Liver (tissue), 3 donors: ENCODE results near the gene CEPT1.

Experiments used
- JUND ChIP-seq, 2 donors: IDR thresholded peaks; 2 replicates each; pipeline ENCODE4 v1.6.1; 2016; ENCODE audit warnings: antibody characterized with exemption in 2 of 2
- RAD21 ChIP-seq, 2 donors: IDR thresholded peaks; 2 replicates each; pipeline ENCODE4 v1.6.1; 2016; ENCODE audit warnings: antibody characterized with exemption in 2 of 2, mild to moderate bottlenecking in 2 of 2
- TAF1 ChIP-seq: conservative IDR thresholded peaks from 2 replicates; pipeline ENCODE4 v1.6.1; 2016; ENCODE audit warnings: antibody characterized with exemption, mild to moderate bottlenecking
- YY1 ChIP-seq: IDR thresholded peaks from 2 replicates; pipeline ENCODE4 v1.6.1; 2016; ENCODE audit warnings: antibody characterized with exemption, mild to moderate bottlenecking
- TF ChIP-seq, protein P1 (sequence below): fragments of 150-350 bp; IDR thresholded peaks from 2 replicates; pipeline ENCODE4 v1.5.1; 2017; ENCODE audit warnings: improper control_type of control experiment, low read depth, low read length; ENCODE audit not compliant: missing input control
- TF ChIP-seq, protein P2 (sequence below): IDR thresholded peaks from 2 replicates; pipeline ENCODE4 v1.6.1; 2016; ENCODE audit warnings: antibody characterized with exemption, mild to moderate bottlenecking
- donor health status: healthy.
- donor health status: healthy.

DNA sequence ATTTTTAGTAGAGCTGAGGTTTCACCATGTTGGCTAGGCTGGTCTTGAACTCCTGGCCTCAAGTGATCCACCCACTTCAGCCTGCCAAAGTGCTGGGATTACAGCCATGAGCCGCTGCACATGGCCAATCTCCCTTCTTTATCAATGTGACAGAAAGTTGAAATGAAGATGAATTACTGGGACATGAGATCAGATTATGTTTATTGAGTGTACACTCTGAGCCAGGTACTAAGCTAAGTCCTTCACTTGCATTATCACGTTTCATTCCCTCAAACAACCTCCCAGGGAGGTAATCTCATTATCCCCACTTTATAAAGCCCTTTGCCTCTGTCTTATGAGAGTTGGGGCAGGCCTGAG is 81.2 kb downstream of the CEPT1 start:
- TF ChIP-seq, protein P1, sequence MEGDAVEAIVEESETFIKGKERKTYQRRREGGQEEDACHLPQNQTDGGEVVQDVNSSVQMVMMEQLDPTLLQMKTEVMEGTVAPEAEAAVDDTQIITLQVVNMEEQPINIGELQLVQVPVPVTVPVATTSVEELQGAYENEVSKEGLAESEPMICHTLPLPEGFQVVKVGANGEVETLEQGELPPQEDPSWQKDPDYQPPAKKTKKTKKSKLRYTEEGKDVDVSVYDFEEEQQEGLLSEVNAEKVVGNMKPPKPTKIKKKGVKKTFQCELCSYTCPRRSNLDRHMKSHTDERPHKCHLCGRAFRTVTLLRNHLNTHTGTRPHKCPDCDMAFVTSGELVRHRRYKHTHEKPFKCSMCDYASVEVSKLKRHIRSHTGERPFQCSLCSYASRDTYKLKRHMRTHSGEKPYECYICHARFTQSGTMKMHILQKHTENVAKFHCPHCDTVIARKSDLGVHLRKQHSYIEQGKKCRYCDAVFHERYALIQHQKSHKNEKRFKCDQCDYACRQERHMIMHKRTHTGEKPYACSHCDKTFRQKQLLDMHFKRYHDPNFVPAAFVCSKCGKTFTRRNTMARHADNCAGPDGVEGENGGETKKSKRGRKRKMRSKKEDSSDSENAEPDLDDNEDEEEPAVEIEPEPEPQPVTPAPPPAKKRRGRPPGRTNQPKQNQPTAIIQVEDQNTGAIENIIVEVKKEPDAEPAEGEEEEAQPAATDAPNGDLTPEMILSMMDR, result no peak
- TF ChIP-seq, protein P2, sequence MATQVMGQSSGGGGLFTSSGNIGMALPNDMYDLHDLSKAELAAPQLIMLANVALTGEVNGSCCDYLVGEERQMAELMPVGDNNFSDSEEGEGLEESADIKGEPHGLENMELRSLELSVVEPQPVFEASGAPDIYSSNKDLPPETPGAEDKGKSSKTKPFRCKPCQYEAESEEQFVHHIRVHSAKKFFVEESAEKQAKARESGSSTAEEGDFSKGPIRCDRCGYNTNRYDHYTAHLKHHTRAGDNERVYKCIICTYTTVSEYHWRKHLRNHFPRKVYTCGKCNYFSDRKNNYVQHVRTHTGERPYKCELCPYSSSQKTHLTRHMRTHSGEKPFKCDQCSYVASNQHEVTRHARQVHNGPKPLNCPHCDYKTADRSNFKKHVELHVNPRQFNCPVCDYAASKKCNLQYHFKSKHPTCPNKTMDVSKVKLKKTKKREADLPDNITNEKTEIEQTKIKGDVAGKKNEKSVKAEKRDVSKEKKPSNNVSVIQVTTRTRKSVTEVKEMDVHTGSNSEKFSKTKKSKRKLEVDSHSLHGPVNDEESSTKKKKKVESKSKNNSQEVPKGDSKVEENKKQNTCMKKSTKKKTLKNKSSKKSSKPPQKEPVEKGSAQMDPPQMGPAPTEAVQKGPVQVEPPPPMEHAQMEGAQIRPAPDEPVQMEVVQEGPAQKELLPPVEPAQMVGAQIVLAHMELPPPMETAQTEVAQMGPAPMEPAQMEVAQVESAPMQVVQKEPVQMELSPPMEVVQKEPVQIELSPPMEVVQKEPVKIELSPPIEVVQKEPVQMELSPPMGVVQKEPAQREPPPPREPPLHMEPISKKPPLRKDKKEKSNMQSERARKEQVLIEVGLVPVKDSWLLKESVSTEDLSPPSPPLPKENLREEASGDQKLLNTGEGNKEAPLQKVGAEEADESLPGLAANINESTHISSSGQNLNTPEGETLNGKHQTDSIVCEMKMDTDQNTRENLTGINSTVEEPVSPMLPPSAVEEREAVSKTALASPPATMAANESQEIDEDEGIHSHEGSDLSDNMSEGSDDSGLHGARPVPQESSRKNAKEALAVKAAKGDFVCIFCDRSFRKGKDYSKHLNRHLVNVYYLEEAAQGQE, result no peak
- TF ChIP-seq TAF1 (no peak), RAD21 (IDR thresholded peaks at IDR 0.05) (no peak), JUND (IDR thresholded peaks at IDR 0.05) (no peak), YY1 (no peak)
